ENCODE data around the gene TEX38.

GRCh38 chr1:46691997-46692790 is 20.5 kb downstream of the TEX38 start:
- TF ChIP-seq, protein P1, sequence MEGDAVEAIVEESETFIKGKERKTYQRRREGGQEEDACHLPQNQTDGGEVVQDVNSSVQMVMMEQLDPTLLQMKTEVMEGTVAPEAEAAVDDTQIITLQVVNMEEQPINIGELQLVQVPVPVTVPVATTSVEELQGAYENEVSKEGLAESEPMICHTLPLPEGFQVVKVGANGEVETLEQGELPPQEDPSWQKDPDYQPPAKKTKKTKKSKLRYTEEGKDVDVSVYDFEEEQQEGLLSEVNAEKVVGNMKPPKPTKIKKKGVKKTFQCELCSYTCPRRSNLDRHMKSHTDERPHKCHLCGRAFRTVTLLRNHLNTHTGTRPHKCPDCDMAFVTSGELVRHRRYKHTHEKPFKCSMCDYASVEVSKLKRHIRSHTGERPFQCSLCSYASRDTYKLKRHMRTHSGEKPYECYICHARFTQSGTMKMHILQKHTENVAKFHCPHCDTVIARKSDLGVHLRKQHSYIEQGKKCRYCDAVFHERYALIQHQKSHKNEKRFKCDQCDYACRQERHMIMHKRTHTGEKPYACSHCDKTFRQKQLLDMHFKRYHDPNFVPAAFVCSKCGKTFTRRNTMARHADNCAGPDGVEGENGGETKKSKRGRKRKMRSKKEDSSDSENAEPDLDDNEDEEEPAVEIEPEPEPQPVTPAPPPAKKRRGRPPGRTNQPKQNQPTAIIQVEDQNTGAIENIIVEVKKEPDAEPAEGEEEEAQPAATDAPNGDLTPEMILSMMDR (conservative IDR thresholded peaks at IDR 0.05; ENCODE audit: low read length), result no peak
- no peak for TF ChIP-seq EZH2phosphoT487 (IDR thresholded peaks at IDR 0.05; ENCODE audit: borderline replicate concordance)

All from Loucy (cell line).